HEK293T (cell line): ENCODE data around the gene CILP2.

ENCODE experiments used
- CTCF ChIA-PET: fragments of 350-600 bp; formaldehyde crosslinking; extraction: SDS; loops from one replicate; lab custom pipeline; 2021; ENCODE audit warnings: antibody characterized with exemption, inconsistent platforms; lab: Yijun Ruan, JAX
- POLR2A ChIA-PET: fragments of 350-600 bp; formaldehyde crosslinking; extraction: SDS; loops from one replicate; lab custom pipeline; 2020; ENCODE audit warnings: antibody characterized with exemption, inconsistent platforms; lab: Yijun Ruan, JAX
- DNase-seq: peaks from one replicate; pipeline ENCODE4 v3.0.0; 2012; ENCODE audit warnings: mixed read lengths; ENCODE audit errors: extremely low spot score
- ARNT ChIP-seq: fragments of 450-650 bp; IDR thresholded peaks from 2 replicates; pipeline ENCODE4 v1.6.1; 2017; ENCODE audit warnings: mild to moderate bottlenecking
- BHLHE40 ChIP-seq: fragments of 450-650 bp; IDR thresholded peaks from 2 replicates; pipeline ENCODE4 v1.6.1; 2016; ENCODE audit warnings: mild to moderate bottlenecking, moderate library complexity, borderline replicate concordance
- CTBP1 ChIP-seq: fragments of 450-650 bp; IDR thresholded peaks from 2 replicates; pipeline ENCODE4 v1.6.1; 2016; ENCODE audit warnings: borderline replicate concordance
- ELF4 ChIP-seq: fragments of 450-650 bp; IDR thresholded peaks from 2 replicates; pipeline ENCODE4 v1.6.1; 2017; ENCODE audit warnings: antibody characterized with exemption
- FOXA1 ChIP-seq: fragments of 450-650 bp; IDR thresholded peaks from 2 replicates; pipeline ENCODE4 v1.6.1; 2016; ENCODE audit warnings: mild to moderate bottlenecking
- FOXK2 ChIP-seq: fragments of 450-650 bp; IDR thresholded peaks from 2 replicates; pipeline ENCODE4 v1.6.1; 2016; ENCODE audit warnings: mild to moderate bottlenecking
- FOXM1 ChIP-seq: fragments of 450-650 bp; IDR thresholded peaks from 2 replicates; pipeline ENCODE4 v1.6.1; 2017; ENCODE audit warnings: mild to moderate bottlenecking, borderline replicate concordance
- HDGF ChIP-seq: fragments of 450-650 bp; IDR thresholded peaks from 2 replicates; pipeline ENCODE4 v1.6.1; 2017; ENCODE audit warnings: antibody characterized with exemption, borderline replicate concordance
- L3MBTL2 ChIP-seq: fragments of 450-650 bp; conservative IDR thresholded peaks from 2 replicates; pipeline ENCODE4 v1.6.1; 2016; ENCODE audit warnings: mild to moderate bottlenecking
- LEF1 ChIP-seq: fragments of 450-650 bp; IDR thresholded peaks from 2 replicates; pipeline ENCODE4 v1.6.1; 2017; ENCODE audit warnings: mild to moderate bottlenecking, borderline replicate concordance
- NFRKB ChIP-seq: fragments of 450-650 bp; IDR thresholded peaks from 2 replicates; pipeline ENCODE4 v1.6.1; 2016; ENCODE audit warnings: mild to moderate bottlenecking, moderate library complexity
- PKNOX1 ChIP-seq: fragments of 450-650 bp; IDR thresholded peaks from 2 replicates; pipeline ENCODE4 v1.6.1; 2016
- SP1 ChIP-seq: fragments of 450-650 bp; IDR thresholded peaks from 2 replicates; pipeline ENCODE4 v1.6.1; 2017
- SUZ12 ChIP-seq: fragments of 450-650 bp; IDR thresholded peaks from 2 replicates; pipeline ENCODE4 v1.6.1; 2016; ENCODE audit warnings: mild to moderate bottlenecking
- TARDBP ChIP-seq: fragments of 450-650 bp; IDR thresholded peaks from 2 replicates; pipeline ENCODE4 v1.6.1; 2016
- ZNF384 ChIP-seq: fragments of 450-650 bp; IDR thresholded peaks from 2 replicates; pipeline ENCODE4 v1.6.1; 2016

CILP2 gene

DNA sequence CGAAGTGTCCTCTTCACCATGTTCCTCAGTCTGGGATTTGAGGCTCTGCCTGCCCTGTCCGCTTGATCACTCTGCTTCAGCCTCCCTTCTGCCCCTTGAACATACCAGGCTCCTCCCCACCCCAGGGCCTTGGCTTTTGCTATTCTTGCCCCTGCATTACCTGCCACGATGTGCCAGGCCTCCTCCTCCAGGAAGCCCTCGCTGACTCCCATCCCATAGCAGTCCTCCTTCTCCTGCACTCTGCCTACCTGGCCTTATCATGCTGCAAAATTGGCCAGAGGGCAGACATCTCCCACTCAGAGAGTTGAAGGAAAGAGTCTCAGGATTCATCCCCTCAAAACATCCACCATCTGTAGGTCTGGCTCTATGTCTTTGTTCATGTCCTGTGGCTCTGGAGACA lies 7.2 kb upstream of the CILP2 start:
- CTCF ChIA-PET: interaction anchor here (0.9 to 1.5 kb wide), 2 partner anchors 22 to 113 kb away, joined by 3 read pairs; partner anchors contain the start of gene GMIP
- POLR2A ChIA-PET: interaction anchor here (1.5 to 1.9 kb wide), 2 partner anchors 15 to 245 kb away, joined by 3 to 6 read pairs; partner anchors contain the start of genes NDUFA13 and TSSK6

GRCh38 chr19:19531951-19532805 lies 5.9 kb upstream of the CILP2 start:
- TF ChIP-seq FOXK2 (no peak), CTBP1 (no peak), SUZ12 (no peak), SP1 (no peak)
- POLR2A ChIA-PET: interaction anchor here (0.9 to 1.0 kb wide), 2 partner anchors 16 to 22 kb away, joined by 3 to 4 read pairs; partner anchors contain the start of genes NDUFA13 and TSSK6
- DNase-seq: peak; percentile 82
- CTCF ChIA-PET: interaction anchor here (0.6 to 2.3 kb wide), 6 partner anchors 13 to 112 kb away, joined by 3 to 40 read pairs (median 6); no protein-coding TSS in a partner anchor

More for the DNA sequence above, 7.2 kb upstream of the CILP2 start:
- no peak for TF ChIP-seq ZNF384
- no peak for TF ChIP-seq ELF4
- DNase-seq: no peak

- POLR2A ChIA-PET: interaction anchor here (0.9 to 1.0 kb wide), 2 partner anchors 17 to 21 kb away, joined by 3 to 4 read pairs; partner anchors contain the start of genes NDUFA13 and TSSK6
- CTCF ChIA-PET: interaction anchor here (0.7 to 2.3 kb wide), 3 partner anchors 20 to 111 kb away, joined by 3 to 40 read pairs (median 6); no protein-coding TSS in a partner anchor
- TF ChIP-seq TARDBP (no peak), ARNT (no peak), ZNF384 (no peak), PKNOX1 (0 out of 2 replicates have a peak, but pooled peaks have one; percentile 6), LEF1 (no peak), SP1 (no peak), HDGF (no peak)
- no peak for DNase-seq
Measured at GRCh38 chr19:19532806-19533701, 5.0 kb upstream of the CILP2 start.

DNA sequence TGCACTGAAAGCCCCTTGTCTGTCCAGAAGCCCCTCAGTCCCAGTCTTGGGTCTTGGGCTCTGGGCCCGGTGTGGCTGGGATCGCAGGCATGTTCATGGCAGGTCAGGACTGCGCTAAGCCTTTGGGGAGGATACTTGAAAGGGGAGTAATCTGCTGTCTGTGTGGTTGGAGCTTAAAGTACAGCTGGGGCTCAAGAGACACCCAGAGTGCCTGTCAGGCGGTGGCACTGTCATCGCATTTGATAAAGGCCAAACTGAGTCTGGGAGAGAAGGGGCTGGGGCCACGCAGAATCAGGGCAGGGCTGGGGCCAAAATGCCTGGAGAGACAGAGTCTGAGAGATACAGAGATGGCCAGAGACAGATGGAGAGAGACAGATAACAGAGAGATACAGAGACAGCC lies 4.2 kb upstream of the CILP2 start:
- ChIA-PET POLR2A (no interaction called here), CTCF (no interaction called here)
- DNase-seq: no peak
- TF ChIP-seq LEF1 (no peak), HDGF (no peak), SUZ12 (no peak), NFRKB (no peak), FOXK2 (no peak)

DNA sequence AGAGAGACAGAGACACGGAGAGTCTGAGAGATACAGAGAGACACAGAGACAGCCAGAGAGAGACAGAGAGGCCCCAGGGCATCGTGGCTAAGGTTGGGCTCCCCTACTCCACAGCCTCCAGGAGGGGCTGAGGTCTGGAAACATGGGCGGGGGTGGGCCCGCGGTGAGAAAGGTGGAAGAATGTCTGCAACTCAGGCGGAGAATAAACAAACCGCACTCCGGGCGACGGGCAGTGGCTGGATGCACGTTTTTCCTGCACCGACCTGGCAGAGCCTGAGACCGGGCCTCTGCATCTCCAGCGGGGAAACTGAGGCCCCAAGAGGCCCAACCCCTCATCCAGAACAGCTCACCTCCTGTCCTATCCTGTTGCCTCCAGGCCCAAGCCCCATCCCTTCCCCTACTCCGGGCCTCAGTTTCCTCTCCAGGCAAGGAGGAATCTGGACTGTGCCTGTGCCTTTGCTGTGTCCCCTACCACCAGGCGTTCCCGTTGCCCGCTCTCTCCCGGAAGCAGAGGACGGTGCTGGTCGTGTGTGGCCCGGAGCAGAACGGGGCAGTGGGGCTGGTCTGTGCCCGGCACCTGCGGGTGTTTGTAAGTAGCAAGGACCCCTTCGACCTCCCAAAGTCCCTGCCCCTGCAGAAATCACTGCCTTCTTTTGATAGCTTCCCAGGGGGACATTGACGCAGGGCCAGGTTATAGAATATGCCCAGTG lies 3.4 kb upstream of the CILP2 start:
- DNase-seq: no peak
- TF ChIP-seq ZNF384 (no peak), PKNOX1 (no peak), FOXK2 (no peak), BHLHE40 (no peak), FOXA1 (no peak), NFRKB (no peak), ARNT (no peak), L3MBTL2 (no peak), HDGF (no peak), FOXM1 (no peak), SP1 (no peak), CTBP1 (no peak), TARDBP (no peak), LEF1 (no peak), ELF4 (no peak), SUZ12 (no peak)
- POLR2A ChIA-PET: no interaction called here
- CTCF ChIA-PET: interaction anchor here (0.7 kb wide), 1 partner anchor 16 kb away, joined by 3 read pairs; no protein-coding TSS in a partner anchor
